Natural killer cell treated with Interleukin-12 subunit alpha and Interleukin-12 subunit beta and Interleukin-15 and Interleukin-18, amount 100 ng/mL, for 72 hours (primary cell): ENCODE results near the gene TMEM33. TPM values are rescaled to one million over a fixed set of nuclear protein-coding genes. Genes with fewer than 3 reads are reported as not detected.
A peak's percentile ranks its signal among the peaks of the same experiment; 100 is the strongest.

Experiments
- ATAC-seq, 2 donors: fragments of 150-1000 bp; cut with Tn5 transposase in 1 of 2; sonication (Bioruptor Pico), chemical (Tn5 transposase) in 1 of 2; 2 replicates each; pipeline ENCODE4 v1.10.0; 2021
- DNase-seq: peaks from one replicate; pipeline ENCODE4 v3.0.0; 2022; ENCODE audit warnings: low spot score
- H3K27ac Mint-ChIP-seq, 2 donors: 1 replicate in 1 of 2; 2 replicates in 1 of 2; pipeline ENCODE4 v1.8.0; 2022; ENCODE audit warnings: mixed read lengths in 2 of 2, mild to moderate bottlenecking in 1 of 2, moderate library complexity in 1 of 2
- H3K27me3 Mint-ChIP-seq, 2 donors: 1 replicate in 1 of 2; 2 replicates in 1 of 2; pipeline ENCODE4 v1.8.0; 2022; ENCODE audit warnings: mixed read lengths in 2 of 2
- H3K36me3 Mint-ChIP-seq: one replicate; pipeline ENCODE4 v1.8.0; 2022; ENCODE audit warnings: mixed read lengths
- H3K4me1 Mint-ChIP-seq, 2 donors: 1 replicate in 1 of 2; 2 replicates in 1 of 2; pipeline ENCODE4 v1.8.0; 2022; ENCODE audit warnings: low read depth in 2 of 2, mixed read lengths in 2 of 2, mild to moderate bottlenecking in 1 of 2
- H3K4me3 Mint-ChIP-seq: one replicate; pipeline ENCODE4 v1.8.0; 2022; ENCODE audit warnings: mixed read lengths
- H3K9me3 Mint-ChIP-seq: 2 replicates; pipeline ENCODE4 v1.8.0; 2022; ENCODE audit warnings: mixed read lengths
- total RNA-seq, 2 donors: library from RNA; stranded (reverse); gene quantifications; one replicate each; pipeline ENCODE4 v1.2.3, GENCODE V29; 2022

TMEM33 gene
- total RNA-seq, 2 donors from 2014 or later = 58.8 to 78.1 TPM

DNA sequence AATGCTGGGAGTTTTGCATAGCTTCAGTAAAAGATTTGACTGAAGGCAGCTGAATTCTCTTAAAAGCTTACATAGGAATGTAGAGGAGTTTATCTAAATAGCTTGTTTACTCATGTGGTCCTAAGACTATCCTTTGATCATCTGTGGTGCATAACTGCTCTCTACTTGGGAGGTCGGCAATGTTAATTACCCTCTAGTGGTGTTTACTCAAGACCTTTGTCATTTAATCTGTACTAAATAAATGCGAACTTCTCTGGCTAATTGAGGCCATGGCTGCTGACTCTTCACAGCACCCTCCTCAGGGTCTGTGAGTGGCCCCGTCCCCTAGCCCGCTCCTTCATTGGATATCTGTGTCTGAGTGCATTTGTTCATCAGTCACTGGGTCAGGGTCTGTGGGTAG lies 13.8 kb upstream of the TMEM33 start:
- H3K4me3 Mint-ChIP-seq = no peak overlapping the region
- H3K27me3 Mint-ChIP-seq = peaks cover 28 to 39% of the 10 kb centered on the region in 2 donors
- no peaks in the 10 kb centered on the region for H3K9me3 Mint-ChIP-seq
- DNase-seq (no peak), ATAC-seq (no peak)
- H3K36me3 Mint-ChIP-seq = peaks cover 4% of the 10 kb centered on the region
- H3K4me1 Mint-ChIP-seq = no peaks in the 10 kb centered on the region
- H3K27ac Mint-ChIP-seq = no peak overlapping the region

DNA sequence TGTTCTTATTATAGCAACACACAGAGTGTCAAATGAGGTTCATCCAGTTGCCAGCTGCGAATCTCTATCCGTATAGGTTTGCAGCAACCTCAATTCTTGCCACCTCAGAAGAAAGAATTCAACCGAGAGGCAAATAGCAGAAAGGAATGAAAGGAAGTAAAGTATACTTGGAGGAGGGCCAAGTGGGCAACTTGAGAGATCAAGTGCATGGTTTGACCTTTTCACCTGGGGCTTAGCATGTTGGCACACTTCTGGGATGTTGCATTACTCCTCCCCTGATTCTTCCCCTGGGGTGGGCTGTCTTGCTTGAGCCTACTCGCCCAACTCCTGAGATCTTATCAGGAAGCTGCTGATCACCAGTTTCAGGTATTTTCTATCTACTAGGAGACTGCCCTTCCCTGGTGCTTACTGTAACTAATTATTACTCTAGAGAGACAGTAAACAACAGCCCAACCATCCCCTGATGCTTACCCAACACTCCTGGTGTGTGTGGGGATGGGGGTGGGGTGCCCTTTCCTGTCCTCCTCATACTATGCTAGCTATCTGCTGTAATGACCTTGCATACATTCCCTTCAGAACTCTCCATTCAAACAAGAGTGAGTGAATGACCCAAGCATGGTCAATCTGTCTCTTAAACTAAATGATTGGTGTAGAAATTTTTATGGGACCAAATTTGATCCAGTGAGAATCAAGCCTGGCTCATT lies 7.3 kb upstream of the TMEM33 start:
- DNase-seq (no peak), ATAC-seq (no peak)
- peaks cover 20 to 21% of the 10 kb centered on the region in 2 donors for H3K27me3 Mint-ChIP-seq
- H3K4me3 Mint-ChIP-seq = no peak overlapping the region
- H3K4me1 Mint-ChIP-seq = no peaks in the 10 kb centered on the region
- H3K9me3 Mint-ChIP-seq = no peaks in the 10 kb centered on the region
- no peak overlapping the region for H3K27ac Mint-ChIP-seq
- peaks cover 4% of the 10 kb centered on the region for H3K36me3 Mint-ChIP-seq

DNA sequence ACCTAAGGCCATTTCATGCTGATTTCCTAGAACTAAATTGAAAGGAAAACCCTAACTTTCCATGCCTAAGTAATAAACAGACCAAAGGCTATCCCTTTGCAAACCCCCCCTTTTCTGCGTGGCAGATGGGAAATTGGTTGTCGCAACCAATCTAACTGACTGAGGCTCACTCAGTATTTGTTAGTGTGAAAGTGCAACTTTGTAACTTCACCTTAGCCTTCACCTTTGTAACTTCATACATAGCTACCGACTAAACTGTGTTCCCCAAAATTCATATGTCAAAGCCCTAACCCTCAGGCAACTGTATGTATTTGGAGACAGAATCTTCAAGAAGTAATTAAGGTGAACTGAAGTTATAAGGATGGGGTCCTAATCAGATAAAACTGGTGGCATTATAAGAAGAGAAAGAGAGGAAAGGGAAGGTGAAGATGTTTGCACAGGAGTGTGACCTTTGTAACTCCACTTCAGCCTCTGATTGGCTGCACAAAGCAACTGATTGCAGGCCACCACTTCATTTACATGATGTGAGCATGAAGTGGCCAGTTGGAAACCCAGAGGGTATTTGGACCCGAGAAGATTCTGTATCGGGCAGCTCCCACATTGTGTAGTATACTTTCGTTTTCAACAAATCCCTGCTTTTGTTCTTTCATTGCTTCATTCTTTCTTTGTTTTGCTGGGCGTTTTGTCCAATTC lies 4.9 kb upstream of the TMEM33 start:
- H3K4me3 Mint-ChIP-seq = no peak overlapping the region
- no peak overlapping the region for H3K27ac Mint-ChIP-seq
- ATAC-seq (no peak), DNase-seq (no peak)
- H3K27me3 Mint-ChIP-seq = peaks cover 8% of the 10 kb centered on the region in 2 donors
- H3K4me1 Mint-ChIP-seq = peaks cover 9 to 13% of the 10 kb centered on the region in 2 donors
- H3K9me3 Mint-ChIP-seq = peaks cover 3% of the 10 kb centered on the region
- H3K36me3 Mint-ChIP-seq = peaks cover under 1% of the 10 kb centered on the region

DNA sequence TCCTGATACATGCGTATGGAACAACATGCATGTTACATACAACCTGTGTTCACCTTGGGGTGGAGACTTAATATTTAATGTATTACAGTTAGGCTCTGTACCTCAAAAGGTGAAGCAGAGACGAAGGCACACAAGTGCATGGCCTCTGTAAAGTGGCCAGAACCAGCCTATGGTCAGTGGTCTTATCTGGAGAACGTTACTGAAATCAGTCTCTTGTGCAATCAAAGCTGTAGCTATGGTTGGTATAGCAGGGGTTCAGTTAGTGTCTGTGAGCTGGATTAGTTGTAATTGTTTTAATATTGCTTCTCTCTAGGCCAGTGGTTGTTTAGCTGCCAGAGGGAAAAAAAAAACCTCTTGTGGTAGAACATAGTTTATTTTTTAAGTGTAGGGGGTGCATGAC lies 2.2 kb upstream of the TMEM33 start:
- Mint-ChIP-seq H3K27me3 (peaks cover 5 to 8% of the 10 kb centered on the region in 2 donors), H3K36me3 (peaks cover 7% of the 10 kb centered on the region), H3K4me1 (peaks cover 24 to 29% of the 10 kb centered on the region in 2 donors), H3K9me3 (peaks cover 3% of the 10 kb centered on the region), H3K27ac (no peak overlapping the region), H3K4me3 (no peak overlapping the region)
- ATAC-seq = no peak
- DNase-seq = no peak

DNA sequence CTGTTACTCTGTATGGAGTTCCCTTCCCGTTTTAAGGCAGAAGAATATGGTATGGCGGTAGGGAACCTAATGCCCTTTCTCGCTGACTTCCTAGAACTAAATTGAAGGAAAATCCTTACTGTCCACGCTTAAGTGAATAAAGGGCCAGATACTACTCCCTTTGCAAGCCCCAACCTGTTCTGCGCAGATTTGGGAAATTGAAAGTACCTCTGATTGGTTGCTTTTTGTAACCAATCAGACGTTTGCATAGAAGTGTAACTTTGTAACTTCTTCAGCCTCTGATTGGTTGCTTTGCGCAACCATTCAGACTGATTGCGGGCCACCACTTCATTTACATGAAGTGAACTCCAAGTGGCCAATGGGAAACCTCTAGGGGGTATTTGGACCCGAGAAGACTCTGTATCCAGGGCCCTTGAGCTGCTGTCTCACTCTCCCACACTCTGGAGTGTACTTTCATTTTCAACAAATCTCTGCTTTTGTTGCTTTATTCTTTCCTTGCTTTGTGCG lies 1.2 kb upstream of the TMEM33 start:
- no peak for DNase-seq
- peaks cover 27 to 38% of the 10 kb centered on the region in 2 donors for H3K4me1 Mint-ChIP-seq
- H3K9me3 Mint-ChIP-seq = peaks cover 3% of the 10 kb centered on the region
- peaks cover 11% of the 10 kb centered on the region for H3K36me3 Mint-ChIP-seq
- peak overlapping the region; percentile 91 for H3K4me3 Mint-ChIP-seq
- H3K27me3 Mint-ChIP-seq = no peaks in the 10 kb centered on the region
- peak overlapping the region; percentile 86 to 95 for H3K27ac Mint-ChIP-seq
- ATAC-seq = no peak

DNA sequence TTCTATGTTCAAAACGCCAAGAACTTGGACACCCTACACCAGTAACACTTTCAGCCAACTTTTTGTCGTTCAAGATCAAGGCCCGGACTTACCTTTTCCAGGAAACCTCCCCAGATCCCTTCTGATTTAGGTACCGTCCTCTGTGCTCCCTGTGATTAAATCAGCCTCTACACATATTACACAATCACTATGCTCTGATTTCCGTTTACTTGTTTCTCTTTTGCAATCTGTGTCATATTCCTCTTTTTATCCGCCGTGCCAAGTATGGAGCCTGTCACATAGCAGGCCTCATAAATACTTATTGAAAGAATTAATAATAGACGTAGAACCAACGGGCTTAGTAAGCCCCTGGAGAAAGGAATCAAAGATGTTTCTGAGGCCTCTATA lies 722 bp upstream of the TMEM33 start:
- no peak for ATAC-seq
- H3K27ac Mint-ChIP-seq = peak overlapping the region; percentile 86 to 95
- peaks cover 14% of the 10 kb centered on the region for H3K36me3 Mint-ChIP-seq
- H3K4me3 Mint-ChIP-seq = peak overlapping the region; percentile 91
- no peaks in the 10 kb centered on the region for H3K27me3 Mint-ChIP-seq
- no peak for DNase-seq
- peaks cover 27 to 39% of the 10 kb centered on the region in 2 donors for H3K4me1 Mint-ChIP-seq
- H3K9me3 Mint-ChIP-seq = peaks cover 3% of the 10 kb centered on the region

DNA sequence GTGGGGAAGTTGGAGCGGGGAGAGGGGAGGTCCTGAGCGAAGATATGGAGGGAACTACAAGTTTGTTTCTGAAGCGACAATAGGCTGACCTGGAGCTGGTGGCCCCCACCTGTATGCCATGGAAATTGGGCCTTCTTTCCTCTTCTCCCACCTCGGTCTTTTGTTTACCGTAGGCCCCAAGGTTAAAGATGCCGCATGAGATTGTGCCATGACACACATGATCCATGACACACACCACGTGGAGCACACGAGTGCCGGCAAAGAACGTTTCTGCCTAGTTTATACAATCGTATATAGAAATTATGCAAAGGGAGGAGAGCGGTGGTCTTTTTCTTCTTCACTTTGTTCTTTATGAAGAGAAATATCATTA lies 408 bp downstream of the TMEM33 start:
- peaks cover 19% of the 10 kb centered on the region for H3K36me3 Mint-ChIP-seq
- H3K9me3 Mint-ChIP-seq = peaks cover 3% of the 10 kb centered on the region
- no peaks in the 10 kb centered on the region for H3K27me3 Mint-ChIP-seq
- ATAC-seq (peak; percentile 18 to 49), DNase-seq (no peak)
- peaks cover 30 to 39% of the 10 kb centered on the region in 2 donors for H3K4me1 Mint-ChIP-seq
- H3K27ac Mint-ChIP-seq = peak overlapping the region; percentile 86 to 95
- peak overlapping the region; percentile 91 for H3K4me3 Mint-ChIP-seq

DNA sequence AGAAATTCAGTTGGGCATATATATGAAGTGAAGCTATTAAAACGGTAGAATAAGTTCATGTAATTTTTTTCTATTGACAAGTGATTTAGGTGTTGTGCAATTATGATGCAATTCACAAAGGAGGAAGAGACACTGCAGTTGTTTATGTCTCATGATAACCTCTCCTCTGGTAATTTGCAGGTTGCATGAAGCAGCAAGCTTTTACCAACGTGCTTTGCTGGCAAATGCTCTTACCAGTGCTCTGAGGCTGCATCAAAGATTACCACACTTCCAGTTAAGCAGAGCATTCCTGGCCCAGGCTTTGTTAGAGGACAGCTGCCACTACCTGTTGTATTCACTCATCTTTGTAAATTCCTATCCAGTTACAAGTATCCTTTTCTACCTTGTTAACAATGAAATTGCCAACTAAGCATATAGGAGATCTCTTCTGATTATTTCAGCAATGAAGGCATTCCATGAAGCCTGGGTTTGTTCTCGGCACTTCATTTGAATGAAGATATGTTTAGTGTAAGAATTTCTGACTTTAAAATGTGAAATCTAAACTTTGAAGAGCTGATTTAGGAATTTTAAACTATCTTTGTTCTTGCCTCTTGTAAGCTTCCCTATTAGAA lies 3.9 kb downstream of the TMEM33 start:
- Mint-ChIP-seq H3K27ac (peak overlapping the region in 1 of 2 donors; percentile 19), H3K4me1 (peaks cover 32 to 34% of the 10 kb centered on the region in 2 donors), H3K27me3 (no peaks in the 10 kb centered on the region), H3K4me3 (no peak overlapping the region), H3K36me3 (peaks cover 19% of the 10 kb centered on the region), H3K9me3 (peaks cover 3% of the 10 kb centered on the region)
- ATAC-seq = no peak
- DNase-seq = no peak

DNA sequence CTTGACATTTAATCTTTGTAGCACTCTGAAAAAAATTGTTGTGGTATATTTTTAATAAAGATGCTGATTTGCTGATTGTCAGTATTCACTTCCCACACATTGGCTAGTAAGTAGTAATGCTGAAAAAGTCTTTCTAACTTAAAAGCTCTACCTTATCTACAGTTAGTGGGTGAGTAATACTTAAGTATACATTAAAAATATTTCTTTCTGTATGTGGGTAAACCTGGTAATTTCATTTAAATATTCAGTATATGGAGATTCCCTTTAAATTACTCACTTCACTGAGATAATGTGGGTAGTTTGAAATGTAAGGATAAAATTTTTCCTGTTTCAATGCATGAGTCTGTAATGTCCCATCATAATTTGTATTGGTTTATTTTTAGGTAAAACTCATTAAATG lies 5.6 kb downstream of the TMEM33 start:
- Mint-ChIP-seq H3K4me1 (peaks cover 17 to 21% of the 10 kb centered on the region in 2 donors), H3K9me3 (no peaks in the 10 kb centered on the region), H3K36me3 (peaks cover 13% of the 10 kb centered on the region), H3K4me3 (no peak overlapping the region), H3K27ac (no peak overlapping the region), H3K27me3 (no peaks in the 10 kb centered on the region)
- ATAC-seq (no peak), DNase-seq (no peak)

DNA sequence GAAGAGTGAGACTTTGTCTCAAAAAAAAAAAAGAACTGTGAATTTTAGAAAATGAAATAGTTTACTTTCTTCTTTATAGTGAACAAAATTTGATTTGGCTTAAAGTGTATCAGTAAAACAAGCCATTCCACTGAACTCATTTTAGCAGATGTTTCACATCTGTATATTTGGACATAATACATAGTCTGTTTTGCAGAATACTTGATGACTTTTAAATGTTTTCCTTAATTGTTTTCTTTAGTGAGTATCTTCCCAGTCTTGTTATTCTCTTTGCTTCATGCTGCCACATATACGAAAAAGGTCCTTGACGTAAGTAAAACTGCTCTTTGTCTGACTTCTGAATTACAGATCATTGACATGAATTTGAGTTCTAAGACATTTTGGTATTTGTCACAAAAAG lies 8.3 kb downstream of the TMEM33 start:
- DNase-seq (no peak), ATAC-seq (no peak)
- Mint-ChIP-seq H3K9me3 (no peaks in the 10 kb centered on the region), H3K27ac (no peak overlapping the region), H3K36me3 (peaks cover 11% of the 10 kb centered on the region), H3K4me1 (peaks cover 6 to 7% of the 10 kb centered on the region in 2 donors), H3K4me3 (no peak overlapping the region), H3K27me3 (no peaks in the 10 kb centered on the region)

DNA sequence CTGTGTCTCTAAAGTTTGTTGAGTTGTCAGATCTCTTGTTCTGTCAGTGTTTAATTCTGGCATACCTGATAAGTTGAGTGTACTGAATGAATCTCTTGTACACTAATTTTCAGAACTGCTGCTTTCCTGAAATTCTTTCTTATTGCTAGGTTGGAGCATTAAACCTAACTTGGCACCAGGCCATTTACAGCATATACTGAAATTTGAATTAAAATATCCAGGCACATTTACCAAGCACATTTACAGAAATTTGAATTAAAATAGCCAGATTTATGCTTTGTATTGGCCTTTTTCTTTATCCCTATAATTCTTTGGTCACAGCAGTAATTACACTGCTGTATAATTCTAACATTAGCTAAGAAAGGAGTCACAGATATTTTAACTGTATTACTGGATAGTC lies 8.9 kb downstream of the TMEM33 start:
- Mint-ChIP-seq H3K4me3 (no peak overlapping the region), H3K4me1 (peaks cover under 1 to 5% of the 10 kb centered on the region in 2 donors), H3K27ac (no peak overlapping the region), H3K36me3 (peaks cover 8% of the 10 kb centered on the region), H3K9me3 (no peaks in the 10 kb centered on the region), H3K27me3 (no peaks in the 10 kb centered on the region)
- no peak for DNase-seq
- ATAC-seq = no peak

DNA sequence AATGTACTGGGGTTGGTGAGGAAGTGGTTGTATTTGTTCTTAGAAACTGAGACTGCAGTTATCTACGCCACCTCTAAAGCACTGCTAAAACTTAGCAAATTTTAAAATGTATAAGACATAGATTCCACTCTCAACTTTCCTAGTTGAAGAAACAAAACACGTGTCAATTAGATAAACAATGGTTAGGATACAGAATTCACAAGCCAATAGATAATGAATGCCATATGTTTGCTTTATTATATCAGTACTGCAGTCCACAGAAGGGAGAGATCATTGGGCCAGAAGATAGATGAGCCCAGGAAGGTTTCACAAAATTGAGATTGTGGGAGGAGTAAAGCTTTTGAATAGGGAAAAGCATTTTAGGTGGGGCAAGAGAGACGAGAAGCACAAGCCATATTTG lies 14.3 kb downstream of the TMEM33 start:
- no peak overlapping the region for H3K4me3 Mint-ChIP-seq
- ATAC-seq (no peak), DNase-seq (no peak)
- H3K27ac Mint-ChIP-seq = peak overlapping the region in 1 of 2 donors; percentile 9
- no peaks in the 10 kb centered on the region for H3K9me3 Mint-ChIP-seq
- no peaks in the 10 kb centered on the region for H3K27me3 Mint-ChIP-seq
- H3K36me3 Mint-ChIP-seq = peaks cover 23% of the 10 kb centered on the region
- peaks cover 9 to 12% of the 10 kb centered on the region in 2 donors for H3K4me1 Mint-ChIP-seq

DNA sequence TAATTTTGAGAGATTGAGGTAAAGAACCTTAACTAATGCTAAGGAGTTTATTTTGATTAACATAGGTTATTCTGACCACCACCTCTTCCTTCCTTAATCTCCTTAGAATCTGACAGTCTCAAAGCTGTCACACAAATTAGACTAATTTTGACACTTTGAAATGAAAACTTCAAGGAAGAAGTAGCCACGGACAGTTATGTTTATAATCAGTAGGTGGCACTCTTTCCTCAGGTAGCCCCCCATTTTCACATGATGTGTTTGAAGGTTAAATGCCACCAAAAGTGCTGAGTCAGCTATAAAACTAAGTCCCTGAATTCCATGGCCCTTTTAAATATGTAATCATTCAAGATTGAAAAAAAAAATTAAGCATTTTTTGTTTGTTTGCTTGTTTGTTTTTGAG lies 22.4 kb downstream of the TMEM33 start:
- H3K4me3 Mint-ChIP-seq = no peak overlapping the region
- peaks cover under 1% of the 10 kb centered on the region for H3K36me3 Mint-ChIP-seq
- H3K27me3 Mint-ChIP-seq = no peaks in the 10 kb centered on the region
- H3K4me1 Mint-ChIP-seq = peaks cover 0 to under 1% of the 10 kb centered on the region in 2 donors
- DNase-seq = no peak
- H3K27ac Mint-ChIP-seq = no peak overlapping the region
- no peak for ATAC-seq
- H3K9me3 Mint-ChIP-seq = no peaks in the 10 kb centered on the region

DNA sequence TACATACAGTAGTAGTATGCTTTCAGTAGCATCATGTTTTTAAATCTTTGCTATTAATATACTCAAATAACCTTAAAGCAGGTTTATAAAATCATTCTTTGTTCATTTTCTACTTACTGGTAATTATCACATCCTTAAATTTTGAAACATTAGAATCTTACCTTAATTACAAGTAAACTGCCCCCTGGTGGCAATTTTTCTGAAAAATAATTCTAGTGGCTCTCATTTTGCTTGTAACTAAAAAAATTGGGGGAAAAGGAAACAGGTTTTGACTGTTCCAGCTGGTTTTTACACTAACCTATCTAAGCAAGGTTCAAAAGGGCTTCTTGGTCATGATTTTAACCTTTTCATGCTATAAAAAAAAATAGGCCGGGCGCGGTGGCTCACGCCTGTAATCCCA lies 27.9 kb downstream of the TMEM33 start:
- Mint-ChIP-seq H3K36me3 (peaks cover 5% of the 10 kb centered on the region), H3K4me1 (no peaks in the 10 kb centered on the region), H3K27ac (no peak overlapping the region), H3K9me3 (peaks cover 2% of the 10 kb centered on the region), H3K4me3 (no peak overlapping the region), H3K27me3 (no peaks in the 10 kb centered on the region)
- no peak for DNase-seq
- ATAC-seq = no peak
